ENCODE results near the gene NEDD8.

NEDD8 gene

DNA sequence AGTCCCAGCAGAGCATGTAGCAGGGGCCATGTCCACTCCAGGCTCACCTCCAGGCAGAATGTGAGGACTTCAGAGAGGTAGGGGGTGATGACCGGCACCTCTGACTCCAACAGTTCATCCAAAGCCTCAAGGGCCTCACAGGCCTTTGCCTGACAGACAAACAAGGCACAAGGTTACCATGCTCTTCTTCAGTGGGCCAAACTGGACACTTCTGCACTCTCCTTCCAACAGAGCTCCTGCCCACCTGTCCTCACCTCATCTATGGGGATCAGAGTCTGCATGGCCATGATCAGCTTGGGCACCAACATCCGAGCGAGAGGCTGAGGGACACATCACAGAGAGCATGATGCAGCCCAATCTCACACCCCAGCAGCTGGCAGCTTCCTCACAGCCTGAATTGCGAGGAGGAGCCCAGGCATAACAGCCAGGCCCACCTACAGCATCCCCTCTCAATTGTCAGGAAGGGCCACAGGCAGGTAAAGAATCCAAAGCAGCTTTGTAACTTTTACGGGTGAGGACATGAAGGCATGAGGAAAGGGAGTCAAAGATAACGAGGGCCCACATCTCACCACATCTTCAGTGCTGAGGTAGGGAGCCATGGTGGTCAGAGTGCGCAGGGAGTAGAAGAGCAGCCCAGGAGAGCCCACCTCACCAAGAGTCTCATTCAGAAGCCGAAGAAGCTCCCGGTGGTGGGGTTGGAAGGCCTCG is 45.2 kb downstream of the NEDD8 start:
- Histone ChIP-seq H3K27me3 (ENCODE audit: control insufficient read depth, insufficient read depth, low read length) (no peaks in the 10 kb centered on the region), H3K9me3 (replicated peaks; ENCODE audit: low read length) (no peaks in the 10 kb centered on the region), H3K4me2 (ENCODE audit: low read length) (peak overlapping the region; percentile 96), H3K9ac (ENCODE audit: low read depth, low read length) (peak overlapping the region; percentile 84), H3K4me1 (ENCODE audit: control insufficient read depth, insufficient read depth, low read length) (peaks cover 15% of the 10 kb centered on the region), H3K4me3 (ENCODE audit: low read length) (peak overlapping the region; percentile 82), H3K36me3 (ENCODE audit: insufficient read depth, low read length) (peaks cover 52% of the 10 kb centered on the region)

DNA sequence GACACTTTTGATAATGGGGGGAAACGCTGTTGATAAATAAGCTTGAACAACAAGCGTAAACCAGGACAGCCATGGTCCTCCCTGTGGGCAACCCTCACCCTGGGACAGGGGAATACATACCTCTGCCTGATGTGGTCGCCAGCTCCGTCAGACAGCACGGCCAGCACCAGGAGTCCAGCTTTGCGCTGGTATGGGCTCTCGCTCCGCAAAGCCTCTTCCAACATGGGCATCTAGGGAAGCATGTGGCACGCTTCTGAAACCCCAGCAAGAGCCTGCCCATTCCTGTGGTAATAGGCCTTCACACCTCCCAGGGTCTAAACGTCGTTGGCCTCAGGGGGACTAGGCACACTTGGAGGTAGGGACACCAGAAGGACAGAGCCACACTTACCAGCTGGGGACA is 46.4 kb downstream of the NEDD8 start:
- no peaks in the 10 kb centered on the region for H3K27me3 ChIP-seq (ENCODE audit: control insufficient read depth, insufficient read depth, low read length)
- H3K9me3 ChIP-seq (replicated peaks; ENCODE audit: low read length): no peaks in the 10 kb centered on the region
- H3K4me1 ChIP-seq (ENCODE audit: control insufficient read depth, insufficient read depth, low read length): peaks cover 15% of the 10 kb centered on the region
- H3K4me3 ChIP-seq (ENCODE audit: low read length): no peak overlapping the region
- H3K9ac ChIP-seq (ENCODE audit: low read depth, low read length): no peak overlapping the region
- H3K4me2 ChIP-seq (ENCODE audit: low read length): no peak overlapping the region
- H3K36me3 ChIP-seq (ENCODE audit: insufficient read depth, low read length): peaks cover 61% of the 10 kb centered on the region

DNA sequence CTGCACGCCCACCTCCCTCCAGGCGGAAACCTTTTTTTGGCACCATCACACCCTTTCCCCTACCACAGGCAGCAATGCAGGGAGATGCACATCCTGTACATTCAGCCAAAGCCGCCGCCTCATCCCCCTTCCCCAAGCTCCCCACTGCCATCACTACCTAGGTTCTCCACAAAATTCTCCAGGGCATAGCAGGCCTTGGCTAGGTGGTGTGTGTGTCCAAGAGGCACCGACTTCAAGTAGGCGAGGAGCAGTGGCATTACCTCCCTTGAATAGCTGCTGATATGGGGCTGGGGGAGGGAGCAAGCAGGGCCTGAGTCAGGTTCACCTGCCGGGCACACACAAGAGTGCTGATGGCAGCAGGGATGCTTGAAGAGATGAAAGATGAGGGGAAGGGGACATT is 47.1 kb downstream of the NEDD8 start:
- no peak overlapping the region for H3K4me3 ChIP-seq (ENCODE audit: low read length)
- peaks cover 64% of the 10 kb centered on the region for H3K36me3 ChIP-seq (ENCODE audit: insufficient read depth, low read length)

DNA sequence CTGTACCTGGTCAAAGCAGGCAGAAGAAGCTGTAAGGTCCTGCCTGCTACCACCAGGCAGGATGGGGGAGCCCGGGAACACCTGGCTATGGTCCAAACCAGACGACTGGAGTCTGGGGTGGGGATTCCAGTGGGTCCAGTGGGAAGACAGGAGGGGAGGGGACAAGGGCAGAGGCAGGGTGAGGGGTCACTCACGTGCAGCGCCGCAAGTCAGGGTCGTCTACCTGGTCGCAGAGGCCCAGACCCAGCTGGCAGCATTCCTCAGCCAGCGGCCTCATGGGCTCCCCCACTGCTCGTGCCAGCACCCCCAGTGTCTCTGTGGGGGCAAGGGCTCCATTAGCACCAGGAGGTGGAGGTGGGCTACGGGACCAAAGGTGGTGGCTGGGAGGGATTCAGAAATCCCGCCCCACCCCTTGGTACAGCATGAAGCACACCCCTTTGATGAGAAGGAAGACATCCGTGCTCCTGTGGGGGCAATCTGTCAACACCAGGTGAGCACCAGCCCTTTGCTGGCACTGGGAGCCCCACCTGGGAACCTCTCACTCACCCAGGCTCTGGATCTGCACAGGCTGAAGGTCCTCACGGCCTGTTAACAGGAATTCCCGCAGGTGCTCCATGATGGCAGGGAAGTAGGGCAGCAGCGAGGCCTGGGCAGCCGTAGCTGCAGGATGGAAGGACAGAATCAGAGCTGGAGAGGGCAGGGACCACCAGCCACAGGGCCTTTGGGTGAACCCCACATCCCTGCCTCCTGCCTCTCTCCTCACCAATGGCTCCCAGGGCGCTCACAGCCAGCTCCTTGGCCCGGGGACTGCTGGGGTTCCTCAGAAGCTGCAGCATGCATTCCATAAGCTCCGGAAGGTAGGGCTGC is 47.8 kb downstream of the NEDD8 start:
- Histone ChIP-seq H3K4me1 (ENCODE audit: control insufficient read depth, insufficient read depth, low read length) (peaks cover 29% of the 10 kb centered on the region), H3K4me2 (ENCODE audit: low read length) (no peak overlapping the region), H3K9me3 (replicated peaks; ENCODE audit: low read length) (no peaks in the 10 kb centered on the region), H3K9ac (ENCODE audit: low read depth, low read length) (no peak overlapping the region), H3K27me3 (ENCODE audit: control insufficient read depth, insufficient read depth, low read length) (no peaks in the 10 kb centered on the region), H3K4me3 (ENCODE audit: low read length) (no peak overlapping the region), H3K36me3 (ENCODE audit: insufficient read depth, low read length) (peaks cover 68% of the 10 kb centered on the region)

More for the DNA sequence above, 47.1 kb downstream of the NEDD8 start:
- Histone ChIP-seq H3K4me1 (ENCODE audit: control insufficient read depth, insufficient read depth, low read length) (peaks cover 22% of the 10 kb centered on the region), H3K9ac (ENCODE audit: low read depth, low read length) (no peak overlapping the region), H3K9me3 (replicated peaks; ENCODE audit: low read length) (no peaks in the 10 kb centered on the region), H3K27me3 (ENCODE audit: control insufficient read depth, insufficient read depth, low read length) (no peaks in the 10 kb centered on the region), H3K4me2 (ENCODE audit: low read length) (no peak overlapping the region)

DNA sequence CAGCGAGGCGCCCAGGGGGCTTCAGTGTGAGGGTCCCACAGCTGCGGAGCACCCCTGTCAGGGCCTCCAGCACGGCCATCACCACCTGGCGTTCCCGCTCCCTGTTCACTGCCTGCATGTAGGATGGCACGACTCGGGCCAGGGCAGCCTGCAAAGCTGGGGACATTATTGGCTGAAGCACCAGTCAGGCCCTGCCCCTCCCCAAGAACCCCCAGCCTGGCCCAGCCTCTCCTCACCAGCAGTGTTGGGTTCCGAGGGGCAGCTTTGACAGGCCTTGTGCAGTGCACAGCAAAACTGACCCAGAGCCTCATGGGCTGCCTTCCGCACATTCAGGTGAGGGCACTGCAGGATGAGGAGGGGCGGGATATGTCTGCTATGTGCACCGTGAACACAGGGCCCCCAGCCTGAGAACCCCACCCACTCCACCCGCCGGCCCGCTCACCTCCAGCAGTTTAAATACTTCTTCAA is 49.1 kb downstream of the NEDD8 start:
- H3K9me3 ChIP-seq (replicated peaks; ENCODE audit: low read length): no peaks in the 10 kb centered on the region
- H3K36me3 ChIP-seq (ENCODE audit: insufficient read depth, low read length): peaks cover 81% of the 10 kb centered on the region
- H3K4me2 ChIP-seq (ENCODE audit: low read length): no peak overlapping the region
- H3K27me3 ChIP-seq (ENCODE audit: control insufficient read depth, insufficient read depth, low read length): no peaks in the 10 kb centered on the region
- no peak overlapping the region for H3K9ac ChIP-seq (ENCODE audit: low read depth, low read length)
- no peak overlapping the region for H3K4me3 ChIP-seq (ENCODE audit: low read length)
- H3K4me1 ChIP-seq (ENCODE audit: control insufficient read depth, insufficient read depth, low read length): peaks cover 22% of the 10 kb centered on the region

DNA sequence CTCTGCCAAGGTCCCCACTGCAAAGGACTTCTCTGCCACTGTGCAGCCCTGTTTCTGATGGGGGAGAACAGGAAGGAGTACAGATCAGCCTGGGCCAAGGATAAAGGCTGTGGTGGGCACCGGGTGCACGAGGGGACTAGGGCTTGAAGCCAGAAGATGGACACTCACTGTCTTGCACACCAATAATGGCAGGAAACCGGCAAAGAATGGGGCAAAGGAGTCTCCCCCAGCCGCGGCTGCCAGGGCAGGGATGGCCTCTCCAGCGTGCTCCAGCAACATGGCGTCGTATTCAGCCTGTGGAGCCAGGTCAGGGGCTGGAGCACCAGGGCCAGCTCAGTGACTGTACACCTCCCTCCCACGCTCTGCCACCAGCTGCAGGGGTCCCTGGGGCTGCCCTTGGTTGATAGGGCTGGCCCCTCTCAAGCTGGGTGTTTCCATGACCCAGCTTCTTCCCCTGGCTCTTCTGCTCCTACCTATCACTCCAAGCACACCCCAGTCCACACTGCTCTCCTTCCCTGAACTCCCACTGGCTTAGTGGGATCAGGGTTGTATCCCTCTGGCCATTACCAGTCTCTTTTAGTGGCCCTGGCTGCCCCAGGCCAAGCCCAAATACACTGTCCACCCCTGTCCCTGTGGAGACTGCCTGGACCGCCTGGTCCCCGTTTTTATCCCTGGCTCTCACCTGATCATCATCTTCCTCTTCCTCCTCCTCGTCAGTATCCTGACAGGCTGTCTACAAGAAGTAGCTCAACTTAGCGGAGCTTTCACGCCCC is 49.9 kb downstream of the NEDD8 start:
- no peaks in the 10 kb centered on the region for H3K27me3 ChIP-seq (ENCODE audit: control insufficient read depth, insufficient read depth, low read length)
- peaks cover 86% of the 10 kb centered on the region for H3K36me3 ChIP-seq (ENCODE audit: insufficient read depth, low read length)
- no peak overlapping the region for H3K9ac ChIP-seq (ENCODE audit: low read depth, low read length)
- no peaks in the 10 kb centered on the region for H3K9me3 ChIP-seq (replicated peaks; ENCODE audit: low read length)
- no peak overlapping the region for H3K4me3 ChIP-seq (ENCODE audit: low read length)
- H3K4me1 ChIP-seq (ENCODE audit: control insufficient read depth, insufficient read depth, low read length): peaks cover 14% of the 10 kb centered on the region
- H3K4me2 ChIP-seq (ENCODE audit: low read length): no peak overlapping the region

DNA sequence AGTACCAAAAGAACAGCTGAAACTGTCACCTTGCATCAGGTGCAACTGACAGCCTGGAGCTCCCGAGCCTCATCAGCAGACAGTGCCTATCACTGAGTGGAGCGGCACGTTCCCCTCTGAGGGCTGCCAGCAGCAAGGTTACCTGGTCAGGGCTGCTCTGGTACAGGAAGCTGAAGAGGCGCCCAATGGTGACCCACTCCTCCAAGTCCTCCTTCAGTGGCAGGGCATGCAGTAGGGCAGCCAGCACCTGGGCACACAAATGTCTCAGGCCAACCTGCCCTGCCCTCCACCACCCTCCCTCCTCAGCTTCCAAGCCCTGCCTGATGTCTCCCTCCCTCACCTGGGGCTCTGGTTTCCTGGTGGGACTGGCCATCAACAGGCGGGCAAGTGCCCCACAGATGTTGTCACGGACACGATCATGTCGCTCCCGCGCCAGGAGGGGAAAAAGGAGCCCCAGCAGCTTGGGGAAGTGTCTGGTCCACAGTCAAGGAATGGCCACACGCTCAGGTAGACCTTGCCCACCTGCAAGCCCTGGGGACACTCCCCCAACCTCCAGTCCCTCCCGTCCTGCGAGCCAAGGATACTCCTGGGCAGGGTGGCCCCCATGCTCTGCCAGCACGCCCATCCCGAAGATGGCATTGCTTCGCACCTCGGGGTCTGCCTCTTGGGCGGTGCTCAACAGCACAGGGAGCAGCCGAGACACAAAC is 50.6 kb downstream of the NEDD8 start:
- Histone ChIP-seq H3K4me3 (ENCODE audit: low read length) (no peak overlapping the region), H3K9me3 (replicated peaks; ENCODE audit: low read length) (no peaks in the 10 kb centered on the region), H3K9ac (ENCODE audit: low read depth, low read length) (no peak overlapping the region), H3K4me1 (ENCODE audit: control insufficient read depth, insufficient read depth, low read length) (peaks cover 14% of the 10 kb centered on the region), H3K27me3 (ENCODE audit: control insufficient read depth, insufficient read depth, low read length) (no peaks in the 10 kb centered on the region), H3K4me2 (ENCODE audit: low read length) (no peak overlapping the region), H3K36me3 (ENCODE audit: insufficient read depth, low read length) (peaks cover 80% of the 10 kb centered on the region)

DNA sequence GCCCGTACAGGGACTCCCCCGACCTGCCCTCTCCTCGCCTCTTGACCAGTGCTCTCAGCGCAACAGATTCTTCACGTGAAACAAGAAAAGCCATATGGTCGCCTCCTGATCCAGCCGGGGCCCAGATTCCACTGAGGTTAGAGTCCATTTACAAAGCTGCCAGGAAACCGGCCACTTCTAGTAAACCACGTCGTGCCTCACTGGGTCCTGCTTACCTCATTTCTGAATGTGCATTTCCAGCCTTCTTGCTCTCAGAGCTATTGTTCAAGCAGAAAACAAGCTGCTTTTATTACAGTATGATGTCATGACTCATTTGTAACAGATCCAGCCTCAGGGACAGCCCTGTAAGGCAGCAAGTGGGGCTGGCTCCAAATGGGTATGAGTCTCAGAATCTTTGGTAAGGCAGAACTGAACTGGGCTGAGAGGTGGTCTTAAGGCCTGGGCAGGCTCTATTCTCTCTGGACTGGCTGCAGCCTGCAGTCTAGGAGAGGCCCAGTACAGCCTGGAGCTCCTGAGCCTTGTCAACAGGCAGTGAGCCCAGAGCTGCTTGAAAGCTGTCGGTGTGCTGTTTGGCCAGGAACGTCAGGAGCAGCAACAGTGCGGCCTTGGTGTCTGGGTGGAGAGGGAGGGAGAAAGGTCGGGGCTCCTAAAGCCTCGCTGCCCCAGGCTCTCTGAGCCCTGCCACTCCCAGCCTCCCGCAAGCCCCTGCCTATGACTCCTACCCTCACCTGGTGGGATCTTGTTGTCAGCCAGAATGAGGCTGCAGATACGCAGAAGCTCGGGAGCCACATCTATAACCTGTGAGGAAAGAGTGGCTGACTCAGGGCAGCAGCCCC is 52.0 kb downstream of the NEDD8 start:
- Histone ChIP-seq H3K4me3 (ENCODE audit: low read length) (no peak overlapping the region), H3K9me3 (replicated peaks; ENCODE audit: low read length) (no peaks in the 10 kb centered on the region), H3K9ac (ENCODE audit: low read depth, low read length) (peak overlapping the region; percentile 44), H3K36me3 (ENCODE audit: insufficient read depth, low read length) (peaks cover 66% of the 10 kb centered on the region), H3K27me3 (ENCODE audit: control insufficient read depth, insufficient read depth, low read length) (no peaks in the 10 kb centered on the region), H3K4me2 (ENCODE audit: low read length) (no peak overlapping the region), H3K4me1 (ENCODE audit: control insufficient read depth, insufficient read depth, low read length) (peaks cover 14% of the 10 kb centered on the region)

DNA sequence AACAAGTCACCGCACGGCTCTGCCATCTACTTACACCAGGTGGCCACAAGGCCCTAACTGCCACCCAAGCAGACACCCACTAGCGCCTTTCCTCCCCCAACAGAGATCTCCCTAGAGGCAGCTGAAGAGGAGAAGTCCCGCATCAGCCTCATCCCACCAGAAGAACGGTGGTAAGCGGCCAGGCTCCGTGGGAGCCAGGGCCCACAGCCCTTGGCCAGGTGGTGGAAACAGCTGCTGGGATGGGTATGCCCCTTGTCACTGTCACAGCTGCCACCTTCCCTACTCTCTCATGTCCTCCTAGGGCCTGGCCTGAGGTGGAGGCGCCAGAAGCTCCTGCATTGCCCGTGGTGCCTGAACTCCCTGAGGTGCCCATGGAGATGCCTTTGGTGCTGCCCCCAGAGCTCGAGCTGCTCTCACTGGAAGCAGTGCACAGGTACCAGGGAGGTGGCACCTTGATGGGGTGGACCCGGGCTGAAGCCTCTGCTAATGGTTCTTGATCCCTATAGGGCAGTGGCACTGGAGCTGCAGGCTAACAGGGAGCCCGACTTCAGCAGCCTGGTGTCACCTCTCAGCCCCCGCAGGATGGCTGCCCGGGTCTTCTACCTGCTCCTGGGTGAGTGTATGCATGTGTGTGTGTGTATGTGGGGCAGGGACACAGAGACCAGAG is 52.7 kb downstream of the NEDD8 start:
- no peak overlapping the region for H3K4me3 ChIP-seq (ENCODE audit: low read length)
- no peak overlapping the region for H3K4me2 ChIP-seq (ENCODE audit: low read length)
- H3K4me1 ChIP-seq (ENCODE audit: control insufficient read depth, insufficient read depth, low read length): peaks cover 14% of the 10 kb centered on the region
- peak overlapping the region; percentile 44 for H3K9ac ChIP-seq (ENCODE audit: low read depth, low read length)
- H3K36me3 ChIP-seq (ENCODE audit: insufficient read depth, low read length): peaks cover 62% of the 10 kb centered on the region
- H3K27me3 ChIP-seq (ENCODE audit: control insufficient read depth, insufficient read depth, low read length): no peaks in the 10 kb centered on the region
- no peaks in the 10 kb centered on the region for H3K9me3 ChIP-seq (replicated peaks; ENCODE audit: low read length)
